ENCODE results near the gene MAP1B.

- TF ChIP-seq CTCF (IDR thresholded peaks at IDR 0.05; ENCODE audit: poor library complexity) = no peak
- no peak for TF ChIP-seq EZH2phosphoT487 (IDR thresholded peaks at IDR 0.05; ENCODE audit: low read depth, severe bottlenecking, unreplicated experiment)
- no peak for TF ChIP-seq EZH2 (IDR thresholded peaks at IDR 0.05; ENCODE audit: borderline replicate concordance)
These were observed 71.9 kb downstream of the MAP1B start for GRCh38 chr5:72179028-72179815.

Measured in hepatocyte (in vitro differentiated cells).